ENCODE measurements around the gene SMARCA2.

Gene SMARCA2

GRCh38 chr9:2014696-2015580 is at the start of gene SMARCA2:
Gene SMARCA2 (plus strand): TSS chr9:2015347. CDS start chr9:2029023, 13,676 bp downstream.
- peak; percentile 81 to 99 (median 97) for DNase-seq

- DNase-seq = no peak
Observed at GRCh38 chr9:1966725-1967366, 48.3 kb upstream of the SMARCA2 start.

- no peak for DNase-seq
Observed at GRCh38 chr9:1969160-1969559, 46.0 kb upstream of the SMARCA2 start.

- DNase-seq = no peak
Observed at GRCh38 chr9:1969898-1970297, 45.2 kb upstream of the SMARCA2 start.

- DNase-seq = no peak
Observed at GRCh38 chr9:1972672-1973071, 42.5 kb upstream of the SMARCA2 start.

- DNase-seq = no peak
Observed at GRCh38 chr9:1977026-1977425, 38.1 kb upstream of the SMARCA2 start.

- no peak for DNase-seq
Observed at GRCh38 chr9:1978941-1979340, 36.2 kb upstream of the SMARCA2 start.

GRCh38 chr9:1979741-1980367 is 35.3 kb upstream of the SMARCA2 start:
- peak in 4 of 56 donors; percentile 0 to 9 (median 5) for DNase-seq

GRCh38 chr9:1980387-1980786 is 34.8 kb upstream of the SMARCA2 start:
- DNase-seq = no peak

GRCh38 chr9:1982074-1982473 is 33.1 kb upstream of the SMARCA2 start:
- DNase-seq = no peak

GRCh38 chr9:1986341-1986740 is 28.8 kb upstream of the SMARCA2 start:
- DNase-seq = no peak

GRCh38 chr9:1989500-1989899 is 25.6 kb upstream of the SMARCA2 start:
- no peak for DNase-seq

- DNase-seq = no peak
Observed at GRCh38 chr9:1994180-1994579, 21.0 kb upstream of the SMARCA2 start.

- no peak for DNase-seq
Observed at GRCh38 chr9:1995084-1995483, 20.1 kb upstream of the SMARCA2 start.

GRCh38 chr9:1996156-1996555 is 19.0 kb upstream of the SMARCA2 start:
- no peak for DNase-seq

GRCh38 chr9:1997646-1998045 is 17.5 kb upstream of the SMARCA2 start:
- no peak for DNase-seq

- no peak for DNase-seq
Observed at GRCh38 chr9:1998111-1998510, 17.0 kb upstream of the SMARCA2 start.

- DNase-seq = no peak
Observed at GRCh38 chr9:2000314-2000713, 14.8 kb upstream of the SMARCA2 start.

- no peak for DNase-seq
Observed at GRCh38 chr9:2008372-2008771, 6.8 kb upstream of the SMARCA2 start.

GRCh38 chr9:2012347-2012746 is 2.8 kb upstream of the SMARCA2 start:
- no peak for DNase-seq

GRCh38 chr9:2013743-2014475 is 1.2 kb upstream of the SMARCA2 start:
- DNase-seq = peak in 3 of 56 donors; percentile 5 to 35 (median 15)
